Kidney epithelial cell (primary cell): ENCODE measurements around the gene ZNF695. TPM values are rescaled to one million over a fixed set of nuclear protein-coding genes. Genes with fewer than 3 reads are reported as not detected.
"Not testable (repeated sequence)": the region's sequence is repeated elsewhere in the genome, so short reads cannot be mapped to it uniquely, and the experiment has no call there.

ENCODE experiments used
- DNase-seq: peaks from one replicate; pipeline ENCODE4 v3.0.0-alpha.2; 2010; ENCODE audit warnings: low read depth
- H3K27me3 ChIP-seq: 2 replicates; pipeline ENCODE4 v1.6.0; 2011; ENCODE audit warnings: low read length; ENCODE audit not compliant: control insufficient read depth, insufficient read depth
- H3K36me3 ChIP-seq: 2 replicates; pipeline ENCODE4 v1.5.1; 2011; ENCODE audit warnings: low read length; ENCODE audit not compliant: control insufficient read depth, insufficient read depth
- H3K4me3 ChIP-seq: 2 replicates; pipeline ENCODE4 v1.5.1; 2011; ENCODE audit warnings: low read depth, mild to moderate bottlenecking, control low read depth, low read length
- total RNA-seq: library from RNA; depleted of rRNA; stranded (reverse); fragments of >200 nt; gene quantifications from 2 replicates; pipeline ENCODE4 v1.2.3, GENCODE V29; 2015
- TF ChIP-seq, protein P1 (sequence below): IDR thresholded peaks from 2 replicates; pipeline ENCODE4 v1.5.1; 2011; ENCODE audit warnings: mild to moderate bottlenecking, moderate library complexity, low read length, control low read depth, inconsistent platforms; ENCODE audit not compliant: insufficient read depth, poor library complexity, severe bottlenecking

The ZNF695 gene
- total RNA-seq, 1 donor from 2014 or later = 2.2 TPM

DNA sequence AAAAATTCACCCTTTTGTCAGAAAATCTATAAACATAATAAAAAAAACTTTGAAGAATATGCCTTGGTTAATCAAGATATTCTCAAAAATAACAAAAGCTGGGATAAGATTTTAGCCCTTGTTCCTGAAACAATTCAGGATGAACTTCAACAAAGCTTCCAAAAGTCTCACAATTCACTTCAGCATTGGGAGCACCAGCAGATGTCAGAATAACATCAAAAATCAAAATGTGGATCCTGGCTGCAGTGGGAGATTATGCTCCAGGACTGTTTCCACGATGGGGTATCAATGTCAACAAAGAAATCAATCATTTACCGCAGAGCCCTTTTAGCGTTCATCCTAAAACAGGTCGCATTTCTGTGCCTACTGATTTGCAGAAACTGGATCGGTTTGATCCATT is 35.5 kb upstream of the ZNF695 start:
- no peak for DNase-seq
- Histone ChIP-seq H3K27me3 (no peaks in the 10 kb centered on the region), H3K36me3 (no peaks in the 10 kb centered on the region), H3K4me3 (no peak overlapping the region)
- TF ChIP-seq, protein P1, sequence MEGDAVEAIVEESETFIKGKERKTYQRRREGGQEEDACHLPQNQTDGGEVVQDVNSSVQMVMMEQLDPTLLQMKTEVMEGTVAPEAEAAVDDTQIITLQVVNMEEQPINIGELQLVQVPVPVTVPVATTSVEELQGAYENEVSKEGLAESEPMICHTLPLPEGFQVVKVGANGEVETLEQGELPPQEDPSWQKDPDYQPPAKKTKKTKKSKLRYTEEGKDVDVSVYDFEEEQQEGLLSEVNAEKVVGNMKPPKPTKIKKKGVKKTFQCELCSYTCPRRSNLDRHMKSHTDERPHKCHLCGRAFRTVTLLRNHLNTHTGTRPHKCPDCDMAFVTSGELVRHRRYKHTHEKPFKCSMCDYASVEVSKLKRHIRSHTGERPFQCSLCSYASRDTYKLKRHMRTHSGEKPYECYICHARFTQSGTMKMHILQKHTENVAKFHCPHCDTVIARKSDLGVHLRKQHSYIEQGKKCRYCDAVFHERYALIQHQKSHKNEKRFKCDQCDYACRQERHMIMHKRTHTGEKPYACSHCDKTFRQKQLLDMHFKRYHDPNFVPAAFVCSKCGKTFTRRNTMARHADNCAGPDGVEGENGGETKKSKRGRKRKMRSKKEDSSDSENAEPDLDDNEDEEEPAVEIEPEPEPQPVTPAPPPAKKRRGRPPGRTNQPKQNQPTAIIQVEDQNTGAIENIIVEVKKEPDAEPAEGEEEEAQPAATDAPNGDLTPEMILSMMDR = no peak

DNA sequence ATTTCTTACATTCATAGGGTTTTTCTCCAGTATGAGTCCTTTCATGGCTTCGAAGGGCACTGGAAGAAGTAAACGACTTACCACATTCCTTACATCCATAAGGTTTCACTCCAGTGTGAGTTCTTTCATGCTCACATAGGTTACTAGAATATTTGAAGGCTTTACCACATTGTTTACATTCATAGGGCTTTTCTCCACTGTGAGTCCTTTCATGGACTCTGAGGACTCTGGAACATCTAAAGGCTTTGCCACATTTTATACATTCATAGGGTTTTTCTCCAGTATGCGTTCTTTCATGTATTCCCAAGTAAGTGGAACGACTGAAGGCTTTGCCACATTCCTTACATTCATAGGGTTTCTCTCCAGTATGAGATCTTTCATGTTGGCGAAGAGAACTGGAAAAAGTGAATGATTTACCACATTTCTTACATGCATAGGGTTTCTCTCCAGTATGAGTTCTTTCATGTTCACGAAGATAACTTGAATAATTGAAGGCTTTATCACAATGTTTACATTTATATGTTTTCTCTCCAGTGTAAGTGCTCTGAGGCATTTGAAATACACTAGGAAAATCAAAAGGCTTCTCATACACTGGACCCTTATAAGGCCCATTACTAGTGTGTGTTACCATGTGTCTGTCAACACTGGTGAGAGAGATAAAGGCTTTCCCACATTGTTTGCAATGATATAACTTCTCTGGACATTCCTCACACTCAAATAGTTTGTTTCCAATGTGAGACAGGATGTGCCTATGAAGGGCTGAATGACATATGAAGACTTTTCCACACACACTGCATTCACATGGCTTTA is 29.9 kb upstream of the ZNF695 start:
- no peaks in the 10 kb centered on the region for H3K27me3 ChIP-seq
- no peak for DNase-seq
- TF ChIP-seq, protein P1 = no peak
- H3K36me3 ChIP-seq = peaks cover 1% of the 10 kb centered on the region
- no peak overlapping the region for H3K4me3 ChIP-seq

DNA sequence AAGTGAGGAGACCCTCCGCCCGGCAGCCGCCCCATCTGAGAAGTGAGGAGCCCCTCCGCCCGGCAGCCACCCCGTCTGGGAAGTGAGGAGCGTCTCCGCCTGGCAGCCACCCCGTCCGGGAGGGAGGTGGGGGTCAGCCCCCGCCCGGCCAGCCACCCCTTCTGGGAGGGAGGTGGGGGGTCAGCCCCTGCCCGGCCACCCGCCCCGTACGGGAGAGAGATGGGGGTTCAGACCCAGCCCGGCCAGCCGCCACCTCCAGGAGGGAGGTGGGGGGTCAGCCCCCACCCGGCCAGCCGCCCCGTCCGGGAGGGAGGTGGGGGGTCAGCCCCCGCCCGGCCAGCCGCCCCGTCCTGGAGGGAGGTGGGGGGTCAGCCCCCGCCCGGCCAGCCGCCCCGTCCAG is 24.4 kb upstream of the ZNF695 start:
- H3K36me3 ChIP-seq, H3K4me3 ChIP-seq, DNase-seq, H3K27me3 ChIP-seq: not testable (repeated sequence)

DNA sequence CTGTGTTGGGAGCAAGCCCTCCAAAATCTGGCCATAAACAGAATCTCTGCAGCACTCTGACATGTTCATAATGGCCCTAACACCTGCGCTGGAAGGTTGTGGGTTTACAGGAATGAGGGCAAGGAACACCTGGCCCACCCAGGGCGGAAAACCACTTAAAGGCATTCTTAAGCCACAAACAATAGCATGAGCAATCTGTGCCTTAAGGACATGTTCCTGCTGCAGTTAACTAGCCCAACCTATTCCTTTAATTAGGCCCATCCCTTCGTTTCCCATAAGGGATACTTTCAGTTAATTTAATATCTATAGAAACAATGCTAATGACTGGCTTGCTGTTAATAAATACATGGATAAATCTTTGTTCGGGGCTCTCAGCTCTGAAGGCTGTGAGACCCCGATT is 16.8 kb upstream of the ZNF695 start:
- H3K4me3 ChIP-seq, H3K36me3 ChIP-seq, DNase-seq, H3K27me3 ChIP-seq: not testable (repeated sequence)

DNA sequence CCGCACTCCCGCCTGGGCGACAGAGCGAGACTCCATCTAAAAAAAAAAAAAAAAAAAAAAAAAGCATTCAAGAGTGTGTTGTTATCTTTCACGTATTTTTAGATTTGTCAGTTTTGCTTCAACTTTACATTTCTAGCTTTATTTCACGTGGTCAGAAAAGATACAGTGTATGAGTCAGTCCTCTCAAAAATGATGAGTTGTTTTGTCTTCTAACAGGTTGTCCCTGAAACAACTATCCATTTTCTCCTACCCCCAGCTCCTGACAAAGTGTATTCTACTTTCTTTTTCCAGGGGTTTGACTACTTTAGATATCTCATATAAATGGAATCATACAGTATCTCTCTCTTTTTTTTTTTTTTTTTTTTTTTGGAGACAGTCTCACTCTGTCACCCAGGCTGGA is 5.5 kb upstream of the ZNF695 start:
- H3K4me3 ChIP-seq = no peak overlapping the region
- DNase-seq = no peak
- TF ChIP-seq, protein P1 = no peak
- H3K36me3 ChIP-seq = no peaks in the 10 kb centered on the region
- no peaks in the 10 kb centered on the region for H3K27me3 ChIP-seq

DNA sequence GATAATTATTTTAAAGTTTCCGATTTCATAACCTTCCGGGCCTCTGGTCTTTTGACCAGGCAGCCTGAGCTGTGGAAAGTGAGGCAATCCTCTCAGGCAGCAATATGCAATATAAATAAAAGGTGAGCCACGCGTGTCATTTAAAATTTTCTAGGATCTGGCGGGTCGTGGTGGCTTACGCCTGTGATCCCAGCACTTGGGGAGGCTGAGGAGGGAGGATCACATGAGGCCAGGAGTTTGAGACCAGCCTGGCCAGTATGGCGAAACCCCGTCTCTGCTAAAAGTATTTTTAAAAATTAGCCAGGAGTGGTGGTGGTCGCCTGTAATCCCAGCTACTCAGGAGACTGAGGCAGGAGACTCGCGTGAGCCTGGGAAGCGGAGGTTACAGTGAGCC is 546 bp upstream of the ZNF695 start:
- TF ChIP-seq, protein P1 = no peak
- Histone ChIP-seq H3K4me3 (peak overlapping the region; percentile 75), H3K27me3 (no peaks in the 10 kb centered on the region), H3K36me3 (no peaks in the 10 kb centered on the region)
- no peak for DNase-seq

DNA sequence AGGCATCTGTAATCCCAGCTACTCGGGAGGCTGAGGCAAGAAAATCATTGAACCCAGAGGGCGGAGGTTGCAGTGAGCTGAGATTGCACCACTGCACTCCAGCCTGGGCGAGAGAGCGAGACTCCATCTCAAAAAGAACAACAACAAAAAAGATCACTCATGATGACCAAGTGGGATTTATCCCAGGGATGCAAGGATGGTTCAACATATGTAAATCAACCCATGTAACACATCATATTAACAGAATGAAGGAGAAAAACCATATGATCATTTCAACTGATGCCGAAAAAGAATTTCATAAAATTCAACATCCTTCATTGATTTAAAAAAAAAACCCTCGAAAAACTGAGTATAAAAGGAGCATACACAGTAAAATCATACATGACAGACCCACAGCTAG is 3.8 kb downstream of the ZNF695 start:
- not testable (repeated sequence) for H3K4me3 ChIP-seq, H3K36me3 ChIP-seq, H3K27me3 ChIP-seq, DNase-seq
